HG03439 (cell line): ENCODE data around the gene CHST2.
A peak's percentile ranks its signal among the peaks of the same experiment; 100 is the strongest.

Experiments used
- ATAC-seq: cut with Tn5 transposase; IDR thresholded peaks from one replicate; pipeline ENCODE4 v1.9.1; 2021; ENCODE audit warnings: mild to moderate bottlenecking, moderate library complexity; ENCODE audit not compliant: unreplicated experiment

CHST2 gene

GRCh38 chr3:143165211-143165610 is 45.6 kb downstream of the CHST2 start:
- peak; percentile 26 for ATAC-seq

GRCh38 chr3:143165612-143166285 is 46.2 kb downstream of the CHST2 start:
- peak; percentile 64 for ATAC-seq

GRCh38 chr3:143166376-143166775 is 46.8 kb downstream of the CHST2 start:
- ATAC-seq: no peak

- no peak for ATAC-seq
These were observed 48.6 kb downstream of the CHST2 start for GRCh38 chr3:143167969-143168854.

GRCh38 chr3:143168855-143169192 is 49.3 kb downstream of the CHST2 start:
- ATAC-seq: no peak

GRCh38 chr3:143170074-143170473 is 50.5 kb downstream of the CHST2 start:
- no peak for ATAC-seq

GRCh38 chr3:143170676-143171075 is 51.1 kb downstream of the CHST2 start:
- no peak for ATAC-seq

- no peak for ATAC-seq
These were observed 51.8 kb downstream of the CHST2 start for GRCh38 chr3:143171141-143171980.

- no peak for ATAC-seq
These were observed 52.7 kb downstream of the CHST2 start for GRCh38 chr3:143172062-143172794.

GRCh38 chr3:143172795-143173145 is 53.2 kb downstream of the CHST2 start:
- no peak for ATAC-seq

GRCh38 chr3:143173242-143173641 is 53.7 kb downstream of the CHST2 start:
- ATAC-seq: no peak
